HG02588 (cell line): ENCODE results near the gene IQCE.
"Not testable (repeated sequence)": the region's sequence is repeated elsewhere in the genome, so short reads cannot be mapped to it uniquely, and the experiment has no call there.

Source experiments
- ATAC-seq: cut with Tn5 transposase; IDR thresholded peaks from one replicate; pipeline ENCODE4 v1.9.1; 2021; ENCODE audit warnings: mild to moderate bottlenecking, moderate library complexity; ENCODE audit not compliant: unreplicated experiment

The IQCE gene

DNA sequence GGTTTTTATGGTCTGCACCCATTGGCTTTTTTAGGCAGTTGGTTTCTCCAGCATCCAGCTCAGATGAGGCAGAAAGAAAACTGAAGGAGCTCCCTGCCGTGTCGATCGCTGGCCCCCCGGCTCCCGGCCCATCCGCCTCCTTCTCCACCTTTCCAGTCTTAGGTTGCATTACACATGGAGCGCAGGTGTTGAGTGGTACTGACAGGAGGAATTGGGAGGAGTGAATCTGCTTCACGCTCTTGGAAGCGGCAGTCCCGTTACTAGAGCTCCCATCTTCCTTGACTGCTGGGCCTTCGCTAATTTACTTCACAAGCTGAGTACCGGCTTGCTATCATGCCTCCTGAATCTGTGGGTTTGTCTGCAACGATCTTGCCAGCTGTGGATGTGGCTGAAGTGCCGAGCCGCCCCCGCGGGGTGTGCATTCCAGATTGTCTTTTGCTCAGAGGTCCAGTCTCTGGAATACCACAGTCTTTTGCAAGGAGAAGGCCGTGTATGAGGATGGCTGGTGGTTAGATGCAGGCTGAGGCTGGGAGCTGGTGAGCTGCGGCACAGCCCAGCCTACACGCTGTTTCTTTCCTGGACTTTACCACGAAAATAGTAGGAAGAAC is 17.1 kb downstream of the IQCE start:
- ATAC-seq: no peak

DNA sequence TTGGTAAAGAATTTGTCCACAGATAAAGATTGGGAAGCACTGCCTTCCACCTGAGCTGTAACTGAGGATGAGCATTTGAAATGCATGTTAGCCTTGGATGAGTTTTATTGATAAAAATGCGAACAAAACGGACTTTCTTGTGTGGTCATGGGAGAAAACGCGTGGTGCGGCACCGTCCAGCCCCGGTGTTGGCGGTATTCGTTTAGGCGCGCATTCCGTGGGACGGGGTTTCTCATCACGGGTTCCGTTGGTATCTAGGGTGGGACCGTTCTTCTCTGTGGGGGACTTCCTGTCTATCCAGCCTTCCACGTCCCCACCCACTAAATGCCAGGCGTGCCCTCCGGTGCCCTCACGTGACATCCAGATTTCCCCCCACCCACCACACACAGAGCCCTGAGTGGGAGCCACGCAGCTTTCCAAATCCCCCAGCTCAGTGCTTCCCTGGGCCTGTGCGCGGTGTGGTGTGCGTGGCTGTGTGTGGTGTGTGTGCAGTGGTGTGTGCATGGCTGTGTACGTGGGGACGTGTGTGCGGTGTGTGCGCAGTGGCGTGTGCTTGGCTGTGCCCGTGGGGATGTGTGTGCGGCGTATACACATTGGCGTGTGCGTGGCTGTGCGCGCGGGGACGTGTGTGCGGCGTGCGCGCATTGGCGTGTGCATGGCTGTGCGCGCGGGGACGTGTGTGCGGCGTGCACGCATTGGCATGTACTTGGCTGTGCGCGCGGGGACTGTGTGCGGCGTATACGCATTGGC is 18.1 kb downstream of the IQCE start:
- no peak for ATAC-seq

DNA sequence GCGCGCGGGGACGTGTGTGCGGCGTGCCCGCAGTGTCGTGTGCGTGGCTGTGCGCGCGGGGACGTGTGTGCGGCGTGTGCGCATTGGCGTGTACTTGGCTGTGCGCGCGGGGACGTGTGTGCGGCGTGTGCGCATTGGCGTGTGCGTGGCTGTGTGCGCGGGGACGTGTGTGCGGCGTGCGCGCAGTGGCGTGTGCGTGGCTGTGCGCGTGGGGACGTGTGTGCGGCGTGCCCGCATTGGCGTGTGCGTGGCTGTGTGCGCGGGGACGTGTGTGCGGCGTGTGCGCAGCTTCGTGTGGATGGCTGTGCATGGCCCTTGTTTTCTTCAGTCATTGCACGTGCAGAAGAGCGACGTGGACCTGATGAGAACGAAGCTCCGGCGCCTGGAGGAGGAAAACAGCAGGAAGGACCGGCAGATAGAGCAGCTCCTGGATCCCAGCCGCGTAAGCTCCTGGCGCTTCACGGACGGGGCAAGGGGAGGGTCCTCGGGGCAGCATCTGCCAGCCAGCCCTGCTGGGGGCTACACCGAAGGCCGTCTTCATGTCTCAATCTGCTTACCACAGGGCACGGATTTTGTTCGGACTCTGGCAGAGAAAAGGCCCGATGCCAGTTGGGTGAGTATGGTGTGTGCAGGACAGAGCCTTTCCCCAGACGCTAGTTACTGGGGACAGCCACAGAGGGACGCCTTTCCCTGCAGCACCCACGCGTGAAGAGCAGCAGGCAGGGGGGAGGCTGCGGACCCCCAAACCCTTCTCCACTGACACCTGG is 19.3 kb downstream of the IQCE start:
- ATAC-seq: no peak

DNA sequence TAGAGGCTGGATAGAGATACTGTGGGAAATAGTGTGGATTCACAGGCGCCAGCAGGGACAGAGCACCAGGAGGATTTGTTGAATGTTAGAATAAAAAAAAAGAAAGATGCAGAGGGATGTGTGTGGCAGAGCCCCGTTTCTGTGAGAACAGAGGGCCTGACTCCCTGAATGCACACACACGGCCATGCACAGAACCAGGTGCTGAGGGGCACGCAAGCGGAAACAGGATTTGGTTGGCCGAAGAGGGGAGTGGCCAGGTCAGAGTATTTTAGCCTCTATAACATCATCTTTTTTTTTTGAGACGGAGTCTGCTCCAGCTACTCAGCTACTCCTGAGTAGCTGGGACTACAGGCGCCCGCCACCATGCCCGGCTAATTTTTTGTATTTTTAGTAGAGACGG is 21.9 kb downstream of the IQCE start:
- no peak for ATAC-seq

DNA sequence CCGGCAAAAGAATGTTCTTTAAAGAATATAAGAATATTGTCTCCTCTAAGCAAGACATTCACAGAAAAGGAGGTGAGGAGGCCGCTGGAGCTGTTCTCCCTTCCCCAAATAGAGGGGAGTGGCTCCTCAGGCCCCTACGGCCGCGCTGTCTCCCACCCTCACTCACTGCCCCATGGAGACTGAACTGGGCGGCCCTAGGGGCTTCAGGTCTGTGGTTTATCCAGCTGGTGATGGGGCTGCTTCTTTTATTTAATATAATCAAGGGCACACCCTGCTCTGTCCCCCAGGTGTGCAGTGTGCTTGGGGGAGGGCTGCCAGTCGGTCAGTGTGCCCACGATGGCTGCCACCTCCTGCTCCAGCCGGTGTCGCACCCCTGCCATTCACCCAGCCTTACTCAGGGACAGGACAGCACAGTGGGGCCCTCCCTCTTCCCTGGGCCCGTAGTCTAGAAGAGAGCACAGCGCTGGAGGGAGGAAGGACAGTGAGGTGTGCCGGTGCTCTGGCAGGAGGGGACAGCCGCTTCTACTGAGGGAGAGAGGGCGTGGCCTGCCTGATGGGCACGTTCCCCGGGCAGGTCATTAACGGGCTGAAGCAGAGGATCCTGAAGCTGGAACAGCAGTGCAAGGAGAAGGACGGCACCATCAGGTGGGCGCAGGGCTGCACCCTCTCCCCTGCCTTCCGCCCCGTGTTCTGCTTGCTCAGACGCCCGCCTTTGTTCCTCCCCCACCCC is 23.4 kb downstream of the IQCE start:
- no peak for ATAC-seq

DNA sequence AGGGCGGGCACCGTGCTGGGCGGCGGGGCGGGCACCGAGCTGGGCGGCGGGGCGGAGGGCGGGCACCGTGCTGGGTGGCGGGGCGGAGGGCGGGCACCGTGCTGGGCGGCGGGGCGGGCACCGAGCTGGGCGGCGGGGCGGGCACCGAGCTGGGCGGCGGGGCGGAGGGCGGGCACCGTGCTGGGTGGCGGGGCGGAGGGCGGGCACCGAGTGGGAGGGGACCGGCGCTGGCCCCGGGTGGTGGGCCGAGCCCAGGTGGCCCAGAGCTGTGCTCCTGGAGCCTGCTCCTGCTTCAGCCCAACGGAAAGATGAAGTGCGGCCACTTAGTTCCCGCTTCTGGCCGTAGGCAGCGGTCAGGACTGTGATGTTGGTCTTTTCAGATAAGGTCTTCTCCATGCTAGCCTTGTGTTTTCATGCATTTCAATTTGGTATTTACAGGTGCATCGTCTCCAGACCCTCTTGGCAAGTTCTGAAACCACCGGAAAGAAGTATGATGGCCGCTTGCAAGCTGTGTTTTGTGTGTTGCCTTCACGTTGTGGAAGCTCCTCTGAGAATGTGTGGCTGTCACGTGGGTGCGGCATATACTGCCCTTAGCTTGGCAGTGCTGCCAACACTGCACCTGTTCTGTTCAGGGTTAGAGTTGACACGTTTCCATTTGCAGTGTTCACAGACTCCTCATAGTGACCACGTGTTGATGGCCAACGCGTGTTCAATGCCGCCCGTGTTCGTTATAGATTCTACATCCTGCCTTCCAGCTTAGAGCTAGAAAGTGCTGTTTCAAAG is 25.2 kb downstream of the IQCE start:
- ATAC-seq: no peak

DNA sequence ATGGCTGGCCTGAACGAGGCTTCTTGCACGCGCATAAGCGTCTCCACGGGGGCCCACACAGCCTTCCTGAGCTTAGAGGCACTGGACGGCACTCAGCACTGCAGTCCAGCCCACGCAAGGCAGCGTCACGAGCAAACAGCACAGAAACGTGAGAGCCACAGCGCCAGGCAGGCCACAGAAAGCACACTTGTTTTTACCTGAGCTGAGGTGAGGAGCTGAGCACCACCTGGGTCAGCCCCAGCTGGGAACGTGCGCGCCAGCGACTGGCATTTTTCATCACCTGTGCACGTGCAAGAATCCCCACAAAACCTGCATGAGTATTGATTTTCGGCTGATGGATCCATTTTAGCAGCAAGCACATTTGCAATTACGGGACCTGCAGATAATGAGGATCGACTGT is 26.7 kb downstream of the IQCE start:
- no peak for ATAC-seq

DNA sequence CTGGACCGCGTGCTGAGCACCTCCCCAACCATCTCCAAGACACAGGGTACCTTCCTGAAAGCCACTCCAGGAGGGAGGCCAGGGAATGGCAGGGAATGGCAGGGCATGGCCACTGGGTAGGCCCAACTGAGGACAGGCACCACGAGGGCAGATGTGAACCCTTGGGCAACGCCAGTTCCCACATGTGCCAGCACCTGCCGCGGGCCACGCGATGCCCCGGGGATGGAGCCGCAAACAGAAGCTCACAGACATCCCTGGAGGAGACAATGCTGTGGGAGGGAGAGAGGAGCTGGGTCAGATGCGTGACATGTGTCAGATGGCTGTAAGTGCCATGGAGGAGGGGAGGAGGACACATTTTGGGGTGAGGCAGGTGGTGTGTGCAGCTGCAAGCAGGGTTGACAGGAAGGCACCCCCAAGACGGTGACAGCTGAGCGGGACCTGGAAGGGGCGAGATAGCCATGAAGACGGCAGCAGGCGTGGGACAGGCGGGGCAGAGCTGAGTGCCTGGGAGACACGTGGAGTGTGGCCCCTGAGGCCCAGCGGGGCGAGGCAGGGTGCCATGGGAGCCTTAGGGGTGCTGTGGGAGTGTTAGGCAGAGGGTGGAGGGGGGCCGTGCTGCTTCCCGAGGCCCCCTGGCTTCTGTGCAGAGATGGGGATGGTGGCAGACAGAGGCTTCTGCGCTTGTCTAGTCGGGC is 27.7 kb downstream of the IQCE start:
- no peak for ATAC-seq

DNA sequence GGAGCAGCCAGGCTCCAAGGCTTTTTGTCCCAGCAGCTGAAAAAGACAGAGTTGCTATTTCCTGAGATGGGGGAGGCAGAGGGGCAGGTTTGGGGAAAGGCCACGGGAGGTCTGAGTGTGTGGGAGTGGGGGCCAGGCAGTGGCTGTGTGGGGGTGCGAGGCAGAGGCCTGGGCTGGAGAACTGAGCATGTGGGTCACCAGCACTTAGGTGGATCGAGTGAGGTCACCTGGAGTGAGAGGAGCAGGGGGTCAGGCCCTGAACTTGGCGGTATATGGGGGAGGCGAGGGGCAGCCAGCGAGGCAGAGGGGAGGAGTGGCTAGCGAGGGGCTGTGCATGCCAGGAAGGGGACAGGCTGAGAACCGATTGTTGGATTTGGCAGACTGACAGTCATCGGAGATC is 28.4 kb downstream of the IQCE start:
- ATAC-seq: no peak

DNA sequence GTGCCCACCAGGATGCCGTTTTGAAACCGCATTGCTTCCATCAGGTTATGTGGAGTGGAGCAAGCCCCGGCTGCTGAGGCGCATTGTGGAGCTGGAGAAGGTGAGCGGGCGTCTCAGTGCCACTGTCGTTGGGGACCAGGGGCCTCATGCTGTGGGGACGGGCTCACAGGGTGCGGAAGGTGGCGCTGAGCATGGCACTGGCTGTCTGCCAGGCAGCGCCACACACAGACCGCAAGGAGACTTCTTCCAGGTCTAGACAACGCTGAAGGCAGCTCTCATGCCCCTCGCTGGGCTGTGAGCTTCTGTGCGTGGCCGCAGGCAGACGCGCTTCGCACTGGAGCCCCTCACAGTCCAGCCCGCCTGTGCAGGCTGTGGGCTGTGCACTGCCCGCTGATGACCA is 29.0 kb downstream of the IQCE start:
- no peak for ATAC-seq

DNA sequence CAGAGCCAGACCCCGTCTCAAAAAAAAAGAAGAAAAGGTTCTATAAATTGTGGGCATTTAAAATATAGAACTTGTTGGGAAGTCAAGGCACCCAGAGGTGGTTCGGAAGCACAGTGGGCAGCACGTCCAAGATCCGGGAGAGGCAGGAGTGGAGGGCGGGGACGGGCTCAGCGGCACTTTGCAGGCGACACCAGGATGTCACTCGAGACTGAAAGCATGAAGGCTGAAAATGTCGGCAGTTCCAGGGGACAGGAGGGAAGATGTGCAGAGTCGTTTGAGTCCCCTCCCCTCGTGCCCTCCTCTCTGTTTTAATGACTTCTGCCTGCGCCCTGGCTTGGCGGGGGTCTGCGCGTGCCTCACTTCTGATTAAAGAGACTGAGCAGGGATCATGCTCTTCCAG is 30.6 kb downstream of the IQCE start:
- no peak for ATAC-seq

DNA sequence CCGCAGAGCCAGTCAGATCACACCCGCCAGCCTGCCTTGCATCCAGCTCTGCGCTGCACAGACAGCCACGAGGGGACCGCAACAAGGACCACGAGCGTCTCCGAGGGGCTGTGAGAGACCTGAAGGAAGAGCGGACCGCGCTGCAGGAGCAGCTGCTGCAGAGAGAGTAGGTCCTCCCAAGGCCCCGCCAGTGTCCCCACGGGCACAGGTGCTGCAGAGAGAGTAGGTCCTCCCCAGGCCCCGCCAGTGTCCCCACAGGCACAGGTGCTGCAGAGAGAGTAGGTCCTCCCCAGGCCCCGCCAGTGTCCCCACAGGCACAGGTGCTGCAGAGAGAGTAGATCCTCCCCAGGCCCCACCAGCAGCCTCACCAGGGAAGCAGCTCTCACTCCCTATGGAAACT is 31.2 kb downstream of the IQCE start:
- not testable (repeated sequence) for ATAC-seq

DNA sequence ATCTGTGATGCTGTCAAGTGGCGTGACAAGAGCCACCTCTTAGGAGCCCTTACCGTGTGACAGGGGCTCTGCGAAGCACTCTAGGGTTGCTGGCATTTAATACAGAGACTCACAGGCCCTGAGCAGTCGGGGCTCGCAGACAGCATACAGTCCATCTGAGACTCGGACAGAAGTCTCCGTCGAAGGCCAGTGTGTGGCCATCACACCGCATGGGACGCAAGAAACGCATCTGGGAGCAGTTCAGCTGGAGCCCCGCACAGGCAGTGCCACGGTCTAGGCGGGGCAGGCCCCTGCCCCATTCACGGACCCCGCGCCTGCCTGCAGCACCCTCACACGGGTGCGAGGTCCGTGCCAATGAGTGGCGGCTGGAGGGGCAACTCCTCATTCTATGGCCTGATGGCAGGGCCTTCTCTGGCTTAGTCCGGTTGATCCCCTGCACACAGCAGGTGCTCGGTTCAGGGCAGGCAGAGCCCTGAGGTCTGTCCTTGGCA is 33.6 kb downstream of the IQCE start:
- no peak for ATAC-seq

DNA sequence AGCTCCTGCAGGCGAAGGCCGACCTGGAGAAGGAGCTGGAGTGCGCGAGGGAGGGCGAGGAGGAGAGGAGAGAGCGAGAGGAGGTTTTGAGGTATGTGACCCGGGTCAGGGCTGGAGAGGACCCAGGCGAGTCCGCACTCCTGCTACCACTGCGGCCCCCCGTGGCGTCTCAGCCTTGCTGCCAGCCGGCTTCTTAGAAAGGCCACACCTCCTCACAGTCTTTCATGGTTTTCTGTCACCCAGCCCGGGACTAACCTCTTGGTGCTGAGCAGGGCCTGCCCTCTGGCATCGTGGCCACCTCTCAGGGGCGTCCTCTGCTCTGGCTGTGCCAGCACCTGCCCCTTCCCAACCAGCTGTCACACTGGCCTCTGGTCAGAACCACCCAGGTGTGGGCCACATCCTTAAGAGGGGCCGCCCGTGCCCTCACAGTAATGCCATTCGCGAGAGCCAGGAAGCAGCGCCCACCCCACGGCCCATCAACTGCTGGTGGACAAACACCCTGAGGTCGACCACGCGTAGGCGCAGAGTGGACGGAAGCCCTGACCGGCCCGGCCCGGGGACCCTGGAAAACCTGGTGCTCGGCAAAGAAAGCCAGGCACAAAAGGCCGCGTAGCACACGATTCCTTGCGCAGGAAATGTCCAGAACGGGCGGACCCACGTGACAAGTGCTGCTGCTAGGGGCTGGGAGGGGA is 34.4 kb downstream of the IQCE start:
- ATAC-seq: no peak

DNA sequence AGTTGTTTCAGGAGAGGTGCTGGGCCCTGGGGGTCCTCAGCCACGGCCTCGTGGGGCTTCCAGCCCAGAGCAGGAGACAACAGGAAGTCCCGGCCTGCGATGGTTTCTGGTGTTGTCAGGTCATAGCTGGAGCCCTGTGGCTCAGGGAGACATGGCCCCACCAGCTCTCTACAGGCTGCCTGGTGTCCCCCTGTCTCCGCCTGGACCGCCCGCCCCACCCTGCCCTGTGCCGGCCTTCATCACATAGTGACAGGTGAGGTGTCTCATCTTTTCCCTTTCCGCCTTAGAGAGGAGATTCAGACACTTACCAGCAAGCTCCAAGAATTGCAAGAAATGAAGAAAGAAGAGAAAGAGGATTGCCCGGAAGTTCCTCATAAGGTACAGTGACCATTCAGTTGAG is 35.8 kb downstream of the IQCE start:
- ATAC-seq: no peak

DNA sequence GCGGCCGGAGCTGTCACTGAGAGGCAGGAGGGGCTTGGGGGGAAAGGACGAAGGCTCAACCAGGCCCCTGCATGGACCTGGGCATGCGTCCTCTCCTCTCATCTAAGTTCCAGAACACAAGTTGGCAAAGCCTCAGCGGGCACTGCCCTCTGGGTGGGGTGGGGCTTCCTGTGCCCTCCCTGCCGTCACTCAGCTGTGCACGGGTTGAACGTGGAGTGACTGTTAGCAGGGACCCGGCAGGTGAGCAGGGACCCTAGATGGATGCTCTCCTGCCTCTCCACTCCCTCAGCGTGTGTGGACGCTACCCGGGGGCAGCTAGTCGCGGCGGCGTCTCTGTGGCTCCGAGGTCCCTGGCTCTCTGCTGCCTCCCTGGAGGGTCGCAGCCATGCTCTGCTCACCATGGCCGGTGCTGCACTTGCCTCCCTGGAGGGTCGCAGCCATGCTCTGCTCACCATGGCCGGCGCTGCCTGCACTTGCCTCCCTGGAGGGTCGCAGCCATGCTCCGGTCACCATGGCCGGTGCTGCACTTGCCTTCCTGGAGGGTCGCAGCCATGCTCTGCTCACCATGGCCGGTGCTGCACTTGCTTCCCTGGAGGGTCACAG is 36.6 kb downstream of the IQCE start:
- ATAC-seq: no peak

DNA sequence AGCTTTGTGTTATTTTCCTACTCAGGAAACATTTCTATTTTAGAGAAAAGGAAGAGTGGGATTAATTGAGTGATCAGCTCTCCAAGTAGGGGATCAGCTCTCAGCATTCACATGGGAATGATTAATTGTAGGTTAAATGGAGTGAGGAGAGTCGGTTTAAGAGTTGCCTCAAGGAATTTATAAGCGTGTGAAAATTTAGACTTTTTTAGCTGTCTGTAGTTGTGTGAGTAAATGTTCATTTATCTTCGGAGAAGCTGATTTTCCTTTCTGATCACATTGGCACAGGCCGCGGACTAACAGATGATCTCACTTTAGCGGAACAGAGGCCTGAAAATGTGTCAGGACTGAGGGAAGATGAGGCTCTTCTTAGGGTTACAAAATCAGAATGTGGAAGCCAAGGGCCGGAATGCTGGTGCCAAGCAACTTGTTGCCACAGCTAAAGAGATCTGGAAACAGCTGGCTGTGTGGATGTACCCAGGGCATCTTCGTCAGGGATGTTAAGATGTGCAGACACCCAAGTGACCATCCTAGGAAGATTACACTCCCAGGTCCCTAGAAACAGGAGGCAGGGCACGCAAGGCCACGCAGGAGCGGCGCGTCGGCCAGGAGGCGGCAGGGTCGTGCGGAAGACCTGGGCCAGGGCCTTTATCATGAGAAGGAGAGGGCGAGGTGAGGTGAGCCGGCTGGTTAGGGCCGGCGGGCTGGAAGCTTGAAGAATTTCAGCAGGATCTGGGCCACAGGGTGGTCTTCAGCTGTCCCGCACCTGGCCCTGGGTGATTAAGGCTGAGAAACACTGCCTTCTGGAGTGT is 37.9 kb downstream of the IQCE start:
- ATAC-seq: no peak

DNA sequence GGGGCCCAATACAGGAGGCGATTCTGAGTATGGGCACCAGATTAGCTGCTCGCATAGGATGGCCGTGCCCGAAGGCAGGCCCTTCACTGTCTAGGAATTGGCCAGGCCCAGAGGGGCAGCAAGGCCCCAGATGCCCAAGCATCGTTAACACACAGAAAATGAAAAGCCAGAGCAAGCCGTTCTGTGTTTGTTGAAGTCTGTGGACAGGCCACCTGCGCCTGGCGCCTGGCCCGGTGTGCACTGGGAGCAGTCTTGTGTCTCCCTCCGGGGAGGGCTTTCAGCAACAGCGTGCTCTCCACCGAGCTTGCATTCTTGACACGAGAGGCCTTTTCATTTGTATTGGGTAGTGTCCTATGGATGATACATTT is 38.5 kb downstream of the IQCE start:
- ATAC-seq: no peak
